OCI-LY7 (cell line): ENCODE measurements around the gene LMO4. TPM values are rescaled to one million over a fixed set of nuclear protein-coding genes. Genes with fewer than 3 reads are reported as not detected.

ENCODE experiments used
- BruUV-seq: library from RNA; stranded (reverse); fragments of 400-500 nt; replicated peaks from 2 replicates; lab custom pipeline; 2021; lab: Mats Ljungman, UMichigan
- CTCF ChIA-PET: fragments of 300-600 bp; sonication (Branson Sonifier 250); formaldehyde crosslinking; loops from one replicate; lab custom pipeline; 2022; ENCODE audit warnings: antibody characterized with exemption; ENCODE audit not compliant: unreplicated experiment; lab: Charles Lee
- POLR2A ChIA-PET: fragments of 300-600 bp; sonication (Branson Sonifier 250); formaldehyde crosslinking; loops from one replicate; lab custom pipeline; 2022; ENCODE audit warnings: antibody characterized with exemption; lab: Charles Lee
- DNase-seq: peaks from one replicate; pipeline ENCODE4 v3.0.0-alpha.2; 2015; ENCODE audit warnings: low spot score
- H2AFZ ChIP-seq: fragments of 200-600 bp; sonication (generic), shearing (Covaris generic); 2 replicates; pipeline ENCODE4 v1.6.1; 2014; ENCODE audit warnings: mild to moderate bottlenecking, antibody characterized with exemption, low read length, moderate library complexity
- H3K27ac ChIP-seq: fragments of 200-600 bp; sonication (generic); 2 replicates; pipeline ENCODE4 v1.5.1; 2014; ENCODE audit warnings: mixed run types, low read depth, mild to moderate bottlenecking, moderate library complexity, low read length, inconsistent platforms; ENCODE audit not compliant: poor library complexity, severe bottlenecking
- H3K36me3 ChIP-seq: fragments of 200-600 bp; sonication (generic); 2 replicates; pipeline ENCODE4 v1.6.1; 2014; ENCODE audit warnings: mild to moderate bottlenecking, antibody characterized with exemption, low read length, moderate library complexity, mixed read lengths; ENCODE audit not compliant: insufficient read depth
- H3K4me1 ChIP-seq: fragments of 200-600 bp; sonication (generic); 2 replicates; pipeline ENCODE4 v1.5.1; 2014; ENCODE audit warnings: mild to moderate bottlenecking, low read length; ENCODE audit not compliant: insufficient read depth, poor library complexity, severe bottlenecking
- H3K4me2 ChIP-seq: fragments of 200-600 bp; sonication (generic); 2 replicates; pipeline ENCODE4 v1.6.1; 2014; ENCODE audit warnings: mild to moderate bottlenecking, low read length
- H3K4me3 ChIP-seq: fragments of 200-600 bp; sonication (generic); 2 replicates; pipeline ENCODE4 v1.5.1; 2014; ENCODE audit warnings: mild to moderate bottlenecking, low read depth, low read length; ENCODE audit not compliant: poor library complexity, severe bottlenecking
- H3K79me2 ChIP-seq: fragments of 200-600 bp; sonication (generic); 2 replicates; pipeline ENCODE4 v1.6.1; 2016; ENCODE audit warnings: low read depth, mild to moderate bottlenecking, low read length, moderate library complexity, mixed read lengths; ENCODE audit not compliant: insufficient read depth
- H3K9me2 ChIP-seq: fragments of 200-600 bp; sonication (generic); 2 replicates; pipeline ENCODE4 v1.6.1; 2016; ENCODE audit warnings: mild to moderate bottlenecking, low read length, mixed read lengths; ENCODE audit not compliant: insufficient read depth
- H3K9me3 ChIP-seq: fragments of 200-600 bp; sonication (generic); 2 replicates; pipeline ENCODE4 v1.6.1; 2014; ENCODE audit warnings: mild to moderate bottlenecking, mixed run types, low read length, mixed read lengths
- H4K20me1 ChIP-seq: fragments of 200-600 bp; sonication (generic); 2 replicates; pipeline ENCODE4 v1.6.1; 2014; ENCODE audit warnings: mild to moderate bottlenecking, antibody characterized with exemption, low read length, moderate library complexity, mixed read lengths; ENCODE audit not compliant: insufficient read depth
- EZH2phosphoT487 ChIP-seq: fragments of 200-600 bp; sonication (generic); IDR thresholded peaks from 2 replicates; pipeline ENCODE4 v1.6.1; 2018; ENCODE audit warnings: low read depth, borderline replicate concordance, mild to moderate bottlenecking, mixed run types, antibody characterized with exemption, low read length, moderate library complexity, mixed read lengths
- intact Hi-C: fragments of 100-400 bp; cut with micrococcal nuclease; formaldehyde crosslinking; loops from one replicate; pipeline ENCODE4 v1.10.0; 2022; ENCODE audit not compliant: unreplicated experiment
- total RNA-seq, 2 experiments: library from RNA; depleted of rRNA in 1 of 2; stranded (reverse); fragments of >200 nt in 1 of 2; shearing (Covaris generic) in 1 of 2; gene quantifications; 2 replicates each; pipeline ENCODE4 v1.2.3, GENCODE V29; 2014 to 2022
- TF ChIP-seq, protein P1 (sequence below): fragments of 200-600 bp; sonication (generic); conservative IDR thresholded peaks from 2 replicates; pipeline ENCODE4 v1.5.1; 2014; ENCODE audit warnings: mild to moderate bottlenecking, antibody characterized with exemption, low read length, moderate library complexity, mixed read lengths

The LMO4 gene
- total RNA-seq, 2 experiments from 2014 or later = 19.9 to 35.8 TPM

DNA sequence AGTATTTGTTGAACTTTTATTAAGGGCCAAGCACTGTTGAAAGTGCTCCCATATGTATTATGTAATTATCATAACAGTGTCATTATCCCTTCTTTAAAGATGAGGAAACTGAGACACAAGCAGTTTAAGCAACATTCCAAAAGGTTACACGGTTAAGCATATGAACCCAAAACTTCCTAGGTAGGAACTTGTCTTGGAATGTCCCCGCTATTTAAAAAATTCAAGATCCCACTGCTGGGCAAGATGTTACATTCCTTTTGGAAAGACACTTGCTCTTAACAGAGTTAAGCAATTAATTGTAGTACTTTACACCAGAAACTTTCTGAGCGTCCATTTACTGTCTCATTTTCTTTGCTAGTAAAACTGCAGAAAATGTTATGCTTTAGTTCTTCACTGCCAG is 15.6 kb downstream of the LMO4 start:
- no peak overlapping the region for H2AFZ ChIP-seq
- H3K9me2 ChIP-seq = no peaks in the 10 kb centered on the region
- no peaks in the 10 kb centered on the region for H4K20me1 ChIP-seq
- TF ChIP-seq, protein P1, sequence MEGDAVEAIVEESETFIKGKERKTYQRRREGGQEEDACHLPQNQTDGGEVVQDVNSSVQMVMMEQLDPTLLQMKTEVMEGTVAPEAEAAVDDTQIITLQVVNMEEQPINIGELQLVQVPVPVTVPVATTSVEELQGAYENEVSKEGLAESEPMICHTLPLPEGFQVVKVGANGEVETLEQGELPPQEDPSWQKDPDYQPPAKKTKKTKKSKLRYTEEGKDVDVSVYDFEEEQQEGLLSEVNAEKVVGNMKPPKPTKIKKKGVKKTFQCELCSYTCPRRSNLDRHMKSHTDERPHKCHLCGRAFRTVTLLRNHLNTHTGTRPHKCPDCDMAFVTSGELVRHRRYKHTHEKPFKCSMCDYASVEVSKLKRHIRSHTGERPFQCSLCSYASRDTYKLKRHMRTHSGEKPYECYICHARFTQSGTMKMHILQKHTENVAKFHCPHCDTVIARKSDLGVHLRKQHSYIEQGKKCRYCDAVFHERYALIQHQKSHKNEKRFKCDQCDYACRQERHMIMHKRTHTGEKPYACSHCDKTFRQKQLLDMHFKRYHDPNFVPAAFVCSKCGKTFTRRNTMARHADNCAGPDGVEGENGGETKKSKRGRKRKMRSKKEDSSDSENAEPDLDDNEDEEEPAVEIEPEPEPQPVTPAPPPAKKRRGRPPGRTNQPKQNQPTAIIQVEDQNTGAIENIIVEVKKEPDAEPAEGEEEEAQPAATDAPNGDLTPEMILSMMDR = no peak
- TF ChIP-seq EZH2phosphoT487 = no peak
- ChIA-PET CTCF (no interaction called here), POLR2A (interaction anchor here (0.6 to 2.8 kb wide), 3 partner anchors 9 to 1458 kb away, joined by 3 to 15 read pairs (median 5); no protein-coding TSS in a partner anchor)
- no TSS peak for BruUV-seq
- no peak overlapping the region for H3K4me2 ChIP-seq
- no peaks in the 10 kb centered on the region for H3K79me2 ChIP-seq
- no peaks in the 10 kb centered on the region for H3K4me1 ChIP-seq
- H3K4me3 ChIP-seq = no peak overlapping the region
- intact Hi-C loops = no loop called here
- peaks cover 17% of the 10 kb centered on the region; the same call in 1 of the 2 replicates for H3K36me3 ChIP-seq
- no peaks in the 10 kb centered on the region for H3K9me3 ChIP-seq
- DNase-seq = no peak
- no peak overlapping the region for H3K27ac ChIP-seq

DNA sequence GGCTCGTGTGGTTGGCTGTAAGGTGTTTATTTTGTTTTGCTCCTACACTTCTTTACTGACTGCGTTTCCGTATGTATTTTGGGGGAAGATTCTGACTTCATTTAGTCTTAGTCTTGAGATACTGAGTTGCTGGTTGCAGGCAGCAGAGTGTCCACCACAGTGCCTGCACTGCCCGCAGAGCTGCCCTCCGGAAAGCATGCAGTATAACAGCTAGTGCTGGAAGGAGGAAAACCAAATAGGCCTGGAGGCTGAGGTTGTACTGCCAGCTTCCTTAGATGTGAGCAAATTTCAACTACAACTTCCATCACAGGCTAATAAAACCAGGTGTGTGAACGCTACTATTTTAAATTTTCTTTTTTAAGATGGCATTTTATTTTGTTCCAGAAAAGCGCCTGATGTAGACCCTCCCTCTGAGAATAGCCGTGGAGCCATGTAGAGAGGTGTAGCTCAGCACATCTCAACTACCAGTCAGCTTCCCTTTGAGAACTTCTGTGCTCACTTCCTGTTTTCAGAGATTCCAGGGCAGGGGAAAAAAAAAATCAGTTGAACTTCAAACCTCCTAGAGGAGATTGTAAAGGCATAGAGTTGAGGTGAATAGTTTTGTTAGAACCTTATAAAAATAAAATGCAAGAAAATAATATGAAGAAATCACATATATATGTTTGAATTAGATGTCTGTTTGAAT is 17.6 kb downstream of the LMO4 start:
- no peak for TF ChIP-seq EZH2phosphoT487
- TF ChIP-seq, protein P1 = no peak
- Histone ChIP-seq H4K20me1 (no peaks in the 10 kb centered on the region), H3K27ac (no peak overlapping the region), H3K9me3 (no peaks in the 10 kb centered on the region), H3K4me1 (no peaks in the 10 kb centered on the region), H3K4me2 (no peak overlapping the region), H3K36me3 (peaks cover 3% of the 10 kb centered on the region; the same call in 1 of the 2 replicates), H3K4me3 (no peak overlapping the region), H2AFZ (no peak overlapping the region), H3K9me2 (no peaks in the 10 kb centered on the region), H3K79me2 (no peaks in the 10 kb centered on the region)
- no TSS peak for BruUV-seq
- CTCF ChIA-PET = no interaction called here
- POLR2A ChIA-PET = interaction anchor here (0.6 to 2.8 kb wide), 5 partner anchors 11 to 104 kb away, joined by 3 to 15 read pairs (median 3); no protein-coding TSS in a partner anchor
- DNase-seq = no peak
- intact Hi-C loops = no loop called here

DNA sequence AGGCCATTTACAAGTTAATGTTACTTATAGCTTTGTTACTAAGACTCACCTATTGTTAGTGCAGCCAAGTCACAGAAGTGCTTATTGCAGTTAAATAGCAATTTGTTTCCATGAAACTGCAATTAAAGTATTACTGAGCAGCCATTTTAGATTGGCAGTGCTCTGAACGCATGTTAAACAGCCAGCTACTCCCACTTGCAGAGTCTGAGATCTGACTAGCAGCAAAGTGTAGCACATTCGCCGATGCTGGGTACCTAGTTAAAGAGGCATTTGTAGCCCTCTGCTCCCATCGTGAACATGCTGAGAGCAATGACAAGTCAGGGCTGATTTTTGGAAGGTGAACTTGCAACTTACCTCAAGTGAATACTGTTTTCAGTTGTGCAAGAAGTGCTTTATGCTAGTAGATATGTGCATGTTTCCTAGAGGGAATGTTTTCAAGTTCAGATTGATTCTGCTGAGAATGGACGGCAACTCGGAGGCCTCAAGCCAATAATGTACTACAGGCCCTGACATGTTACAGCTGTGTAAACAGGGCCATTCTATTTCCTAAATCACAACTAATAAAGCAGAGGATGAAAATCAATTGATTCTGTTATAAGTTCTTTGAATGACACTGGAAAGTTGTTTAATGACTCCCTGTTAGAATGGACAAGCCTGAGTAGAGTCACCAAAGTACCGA is 19.8 kb downstream of the LMO4 start:
- TF ChIP-seq EZH2phosphoT487 = no peak
- TF ChIP-seq, protein P1 = no peak
- ChIA-PET POLR2A (no interaction called here), CTCF (no interaction called here)
- H3K27ac ChIP-seq = no peak overlapping the region
- H2AFZ ChIP-seq = no peak overlapping the region
- intact Hi-C loops = no loop called here
- H3K9me3 ChIP-seq = no peaks in the 10 kb centered on the region
- no peaks in the 10 kb centered on the region for H3K79me2 ChIP-seq
- no peaks in the 10 kb centered on the region for H3K4me1 ChIP-seq
- no peaks in the 10 kb centered on the region for H3K9me2 ChIP-seq
- no TSS peak for BruUV-seq
- no peak overlapping the region for H3K4me2 ChIP-seq
- H3K36me3 ChIP-seq = no peaks in the 10 kb centered on the region
- H3K4me3 ChIP-seq = no peak overlapping the region
- DNase-seq = no peak
- H4K20me1 ChIP-seq = no peaks in the 10 kb centered on the region
